ENCODE measurements around the gene SFSWAP.
"Not testable (repeated sequence)": the region's sequence is repeated elsewhere in the genome, so short reads cannot be mapped to it uniquely, and the experiment has no call there.

Gene SFSWAP

DNA sequence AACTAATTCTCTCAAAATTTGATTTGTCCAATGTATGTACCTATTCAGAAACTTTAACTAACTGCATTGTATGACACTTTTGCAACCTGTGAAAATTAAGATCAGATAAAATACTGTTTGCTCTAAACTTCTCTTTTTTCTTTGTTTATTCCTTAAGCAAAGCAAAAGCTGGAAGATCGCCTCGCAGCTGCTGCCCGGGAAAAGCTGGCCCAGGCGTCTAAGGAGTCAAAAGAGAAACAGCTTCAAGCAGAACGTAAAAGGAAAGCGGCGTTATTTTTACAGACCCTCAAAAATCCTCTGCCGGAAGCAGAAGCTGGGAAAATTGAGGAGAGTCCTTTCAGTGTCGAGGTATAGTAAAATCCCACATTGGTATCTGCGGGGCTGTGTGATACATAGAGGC is 55.1 kb downstream of the SFSWAP start:
- FAIRE-seq: no peak

DNA sequence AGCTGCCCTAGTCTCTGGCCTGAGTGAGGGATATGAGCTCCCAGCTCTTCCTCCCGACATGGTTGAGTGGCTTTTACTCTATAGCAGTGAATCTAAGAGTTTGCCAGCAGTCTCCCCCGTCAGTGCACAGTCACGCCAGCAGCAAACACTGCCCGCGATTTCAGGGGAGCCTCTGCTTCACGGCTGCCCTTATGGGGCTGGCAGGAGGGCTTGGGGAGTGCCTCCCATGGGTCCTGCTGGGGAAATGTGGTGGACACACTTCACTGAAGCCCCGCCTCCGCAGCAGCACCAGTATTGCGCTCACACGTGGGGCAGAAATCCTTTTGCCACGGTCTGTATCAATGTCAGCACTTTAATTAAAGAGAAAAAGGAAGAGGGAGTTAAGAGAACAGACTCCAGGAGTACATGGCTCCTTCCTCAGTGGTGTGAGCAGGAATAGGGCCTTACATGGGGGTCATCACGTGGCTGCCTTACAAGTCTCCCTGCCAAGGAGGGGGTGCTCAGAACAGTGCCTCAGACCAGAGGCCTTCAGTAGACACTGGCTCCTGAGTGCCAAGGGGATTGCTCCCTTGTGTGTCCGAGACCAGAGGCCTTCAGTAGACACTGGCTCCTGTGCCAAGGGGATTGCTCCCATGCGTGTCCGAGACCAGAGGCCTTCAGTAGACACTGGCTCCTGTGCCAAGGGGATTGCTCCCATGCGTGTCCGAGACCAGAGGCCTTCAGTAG is 55.7 kb downstream of the SFSWAP start:
- FAIRE-seq: no peak

DNA sequence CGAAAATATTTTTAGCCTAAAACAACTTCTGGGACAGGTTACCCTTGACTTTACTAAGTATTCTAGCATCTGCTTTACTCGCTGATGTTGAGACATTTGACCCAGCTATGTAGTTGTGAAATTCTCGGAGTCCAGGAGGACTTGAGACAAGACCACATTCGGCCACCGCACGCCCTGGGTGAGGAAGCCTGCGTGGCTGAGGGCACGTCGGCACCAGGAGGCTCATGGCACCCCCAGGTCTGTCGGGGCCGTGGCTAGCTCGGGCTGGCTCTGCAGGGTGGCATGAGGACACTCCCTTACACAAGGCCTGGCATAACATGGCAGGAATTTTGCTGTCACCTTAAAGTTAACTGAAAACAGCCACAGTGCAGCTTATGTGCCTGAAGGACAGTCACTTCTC is 59.2 kb downstream of the SFSWAP start:
- FAIRE-seq: no peak

DNA sequence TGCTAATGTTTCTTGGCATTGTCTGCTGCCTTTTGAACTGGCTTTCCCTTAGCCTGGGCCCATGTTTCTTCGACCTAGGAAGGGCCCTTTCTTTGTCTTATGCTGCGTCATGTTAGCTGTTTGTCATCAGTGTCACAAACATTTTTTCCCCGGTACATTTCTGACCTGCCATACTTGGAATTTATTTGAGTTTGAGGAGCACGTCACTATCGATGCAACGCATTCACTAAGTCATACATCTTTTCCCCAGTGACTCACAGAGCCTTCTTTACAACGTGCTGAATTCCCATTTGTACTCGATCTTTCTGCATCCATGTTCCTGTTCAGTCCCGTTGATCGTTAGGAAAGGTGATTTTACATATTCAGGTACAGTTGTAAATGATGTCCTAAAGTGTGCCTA is 61.1 kb downstream of the SFSWAP start:
- FAIRE-seq: no peak

DNA sequence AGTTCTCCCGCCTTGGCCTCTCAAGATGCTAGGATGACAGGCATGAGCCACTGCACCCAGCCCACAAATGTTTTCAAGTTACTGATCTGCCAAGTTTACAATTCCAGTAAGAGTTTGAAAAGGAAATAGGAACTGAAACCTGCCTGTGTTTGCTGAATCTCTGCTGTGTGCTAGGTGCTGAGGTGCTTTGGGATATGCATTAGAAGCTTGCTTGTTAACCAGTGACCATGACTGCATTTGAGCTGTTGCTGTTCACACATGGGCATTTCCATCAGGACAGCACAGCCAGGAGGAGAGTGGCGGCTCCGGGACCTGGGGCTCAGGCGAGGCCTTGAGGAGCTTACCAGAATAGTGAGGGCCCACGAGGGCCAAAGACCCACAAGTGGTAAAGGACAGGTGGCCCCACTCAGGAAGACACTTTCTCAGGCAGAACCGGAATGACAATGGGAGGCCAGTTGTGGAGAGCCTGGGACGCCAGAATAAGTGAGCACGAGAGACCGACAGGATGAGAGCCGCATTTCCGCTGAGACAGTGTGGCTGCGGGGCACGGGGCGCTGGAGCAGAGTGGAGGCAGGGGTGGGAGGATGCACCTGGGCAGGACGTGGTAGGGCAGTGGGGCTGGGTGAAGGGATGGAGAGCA is 62.8 kb downstream of the SFSWAP start:
- no peak for FAIRE-seq

DNA sequence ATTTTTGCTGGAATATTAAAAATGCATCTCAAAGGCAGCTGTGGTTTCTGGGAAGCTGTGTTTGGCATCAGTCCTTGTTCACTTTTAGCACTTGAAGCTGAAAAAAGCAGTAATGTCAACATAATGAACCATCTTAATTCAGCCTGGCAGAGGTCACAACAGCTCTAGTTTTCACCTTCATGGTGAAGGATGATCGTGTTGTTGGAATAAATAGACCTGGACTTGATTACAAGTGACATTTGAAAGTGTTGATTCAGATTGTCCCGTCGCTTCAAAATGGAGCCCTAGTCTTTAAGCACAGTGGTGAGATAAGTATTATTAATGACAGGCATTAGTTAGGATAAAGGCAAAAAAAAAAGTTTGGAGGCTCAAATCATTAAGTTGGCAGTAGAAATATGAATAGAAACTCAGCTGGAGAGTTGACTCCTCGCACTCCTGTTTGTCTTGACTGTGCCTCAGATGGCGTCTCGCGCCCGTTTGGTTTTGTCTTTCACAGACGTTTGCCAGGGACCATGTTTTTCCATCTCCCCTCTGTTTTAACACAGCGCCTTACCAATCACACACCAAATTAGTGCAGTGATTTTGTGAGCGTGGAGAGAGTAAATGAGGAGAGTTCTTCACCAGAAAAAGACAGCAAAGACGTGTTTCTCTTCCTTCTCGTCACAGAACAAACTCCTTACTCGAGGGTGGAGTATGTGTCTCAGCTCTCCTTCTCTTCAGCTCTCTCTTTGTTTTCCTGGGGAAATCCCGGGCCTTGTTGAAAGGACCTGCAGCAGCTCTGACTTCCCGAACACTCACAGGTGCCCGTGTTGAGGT is 63.9 kb downstream of the SFSWAP start:
- FAIRE-seq: no peak

DNA sequence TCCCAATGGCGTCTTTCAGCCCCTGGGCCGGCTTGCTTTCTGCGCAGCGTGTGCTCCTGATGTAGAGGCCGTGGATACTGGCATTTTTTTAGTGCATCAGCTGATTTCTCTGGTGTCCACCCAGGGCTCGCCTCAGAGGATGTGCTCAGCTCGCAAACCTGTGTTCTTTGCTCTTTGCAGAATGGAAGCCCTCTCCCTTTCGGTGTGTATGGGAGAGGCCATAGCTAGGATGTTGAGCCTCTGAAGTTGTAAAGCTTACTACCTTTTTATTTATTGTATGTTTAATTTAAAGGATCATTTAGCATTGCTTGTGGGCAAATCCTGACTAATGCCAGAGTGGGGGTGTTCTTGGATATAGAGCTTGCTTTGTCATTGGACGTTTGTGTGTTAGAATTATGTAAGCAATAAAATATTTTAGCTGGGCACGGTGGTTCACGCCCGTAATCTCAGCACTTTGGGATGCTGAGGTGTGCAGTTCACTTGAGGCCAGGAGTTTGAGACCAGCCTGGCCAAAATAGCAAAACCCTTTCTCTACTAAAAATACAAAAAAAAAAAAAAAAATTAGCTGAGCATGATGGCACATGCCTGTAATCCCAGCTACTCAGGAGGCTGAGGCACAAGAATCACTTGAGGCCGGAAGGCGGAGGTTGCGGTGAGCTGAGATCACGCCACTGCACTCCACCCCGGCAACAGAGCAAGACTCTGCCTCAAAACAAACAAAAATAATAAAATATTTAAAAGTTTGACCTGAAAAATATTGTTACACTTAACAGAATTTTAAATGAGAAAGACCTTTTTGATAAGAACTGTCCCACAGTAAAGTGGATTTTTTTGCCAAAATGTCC is 64.7 kb downstream of the SFSWAP start:
- no peak for FAIRE-seq

DNA sequence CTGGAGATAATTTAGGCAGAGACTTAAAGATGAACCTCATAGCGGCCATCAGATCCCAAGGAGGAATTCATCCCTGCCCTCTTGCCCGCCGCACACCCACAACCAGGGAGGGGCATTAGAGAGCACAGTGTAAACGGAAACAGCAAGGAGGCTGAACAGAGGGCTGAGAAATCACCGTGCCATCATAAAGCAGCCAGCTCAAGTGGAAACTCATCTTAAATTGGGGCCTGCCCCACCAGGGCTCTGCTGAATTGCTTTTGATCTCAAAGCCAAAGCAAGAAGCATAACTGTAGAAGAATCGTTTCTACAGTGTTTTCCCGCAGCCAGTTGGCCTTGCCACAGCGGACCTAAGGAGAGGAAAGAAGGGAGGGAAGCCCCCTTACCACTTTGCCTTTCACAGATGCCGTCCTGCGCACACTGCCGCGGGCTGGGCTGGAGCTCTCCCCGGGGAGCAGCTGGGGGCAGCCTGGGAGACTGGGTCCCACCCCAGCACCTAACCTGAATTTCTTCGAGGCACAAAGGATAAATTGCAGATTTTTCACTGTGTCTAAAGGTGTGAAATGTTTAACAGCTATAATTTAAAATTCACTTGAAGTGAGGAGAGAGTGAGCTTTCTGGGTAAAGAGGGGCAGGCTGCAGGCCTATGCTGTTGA is 65.5 kb downstream of the SFSWAP start:
- no peak for FAIRE-seq

DNA sequence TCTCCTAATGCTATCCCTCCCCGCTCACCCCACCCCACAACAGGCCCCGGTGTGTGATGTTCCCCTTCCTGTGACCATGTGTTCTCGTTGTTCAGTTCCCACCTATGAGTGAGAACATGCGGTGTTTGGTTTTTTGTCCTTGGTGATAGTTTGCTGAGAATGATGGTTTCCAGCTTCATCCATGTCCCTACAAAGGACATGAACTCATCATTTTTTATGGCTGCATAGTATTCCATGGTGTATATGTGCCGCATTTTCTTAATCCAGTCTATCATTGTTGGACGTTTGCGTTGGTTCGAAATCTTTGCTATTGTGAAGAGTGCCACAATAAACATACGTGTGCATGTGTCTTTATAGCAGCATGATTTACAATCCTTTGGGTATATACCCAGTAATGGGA is 66.4 kb downstream of the SFSWAP start:
- not testable (repeated sequence) for FAIRE-seq

DNA sequence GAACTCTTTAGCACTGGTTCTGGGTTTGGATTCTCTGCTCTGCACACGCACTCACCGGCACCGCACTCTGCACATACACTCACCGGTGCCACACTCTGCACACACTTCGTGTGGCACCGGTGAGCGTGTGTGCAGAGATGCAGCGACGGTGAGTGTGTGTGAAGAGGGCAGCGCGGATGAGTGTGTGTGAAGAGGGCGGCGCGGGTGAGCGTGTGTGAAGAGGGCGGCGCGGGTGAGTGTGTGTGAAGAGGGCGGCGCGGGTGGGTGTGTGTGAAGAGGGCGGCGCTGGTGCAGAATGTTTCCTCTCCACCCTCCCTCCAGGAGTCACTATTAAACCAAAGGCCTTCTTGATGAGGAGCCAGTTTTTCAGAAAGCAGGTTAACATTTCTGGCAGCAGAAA is 68.1 kb downstream of the SFSWAP start:
- no peak for FAIRE-seq

DNA sequence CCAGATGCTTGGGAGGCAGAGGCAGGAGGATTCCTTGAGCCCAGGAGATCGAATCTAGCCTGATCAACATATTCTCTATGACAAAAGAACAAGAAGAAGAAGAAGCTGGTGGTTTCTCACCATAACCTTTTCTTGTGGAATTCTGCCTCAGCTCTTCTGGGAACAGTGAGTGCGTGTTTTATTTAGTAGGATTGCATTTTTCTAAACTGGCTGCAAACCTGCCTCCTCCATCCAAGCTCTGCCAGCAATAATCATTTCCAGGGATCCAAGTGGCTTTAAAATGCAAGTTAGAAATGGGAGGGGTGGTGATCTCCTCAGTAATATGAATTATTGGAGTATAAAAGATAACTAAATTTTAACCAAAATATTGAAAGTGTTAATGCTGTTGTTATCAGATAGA is 71.2 kb downstream of the SFSWAP start:
- no peak for FAIRE-seq

DNA sequence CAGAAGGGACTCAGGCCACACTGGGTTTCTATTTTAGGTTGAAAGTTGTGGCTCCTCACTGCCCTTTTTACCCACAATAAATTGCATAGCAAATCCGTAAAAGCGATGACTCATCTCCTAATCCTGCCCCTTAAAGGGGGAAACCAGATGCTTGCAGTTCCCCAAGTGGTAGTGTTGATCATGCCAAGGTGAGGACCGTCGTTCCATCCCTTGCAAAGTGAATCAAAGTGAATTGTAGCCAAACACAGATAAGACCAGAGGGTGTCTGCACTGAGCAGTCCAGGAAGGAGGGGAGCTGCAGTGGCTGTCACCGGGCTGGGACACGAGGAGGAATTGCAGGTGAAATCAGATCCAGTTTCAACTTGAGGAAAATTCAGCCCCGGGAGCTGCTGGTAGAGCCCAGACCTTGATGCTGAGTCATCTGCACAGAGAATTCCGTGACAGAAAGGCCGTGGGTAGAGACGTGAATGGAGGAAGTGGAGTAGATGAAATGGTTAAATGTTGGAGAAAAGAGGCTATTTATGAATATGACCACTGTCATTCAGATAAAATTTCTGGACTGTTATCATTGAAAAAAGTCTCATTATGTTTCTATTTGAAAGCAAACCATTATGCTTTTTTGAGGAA is 73.1 kb downstream of the SFSWAP start:
- FAIRE-seq: peak; percentile 47

DNA sequence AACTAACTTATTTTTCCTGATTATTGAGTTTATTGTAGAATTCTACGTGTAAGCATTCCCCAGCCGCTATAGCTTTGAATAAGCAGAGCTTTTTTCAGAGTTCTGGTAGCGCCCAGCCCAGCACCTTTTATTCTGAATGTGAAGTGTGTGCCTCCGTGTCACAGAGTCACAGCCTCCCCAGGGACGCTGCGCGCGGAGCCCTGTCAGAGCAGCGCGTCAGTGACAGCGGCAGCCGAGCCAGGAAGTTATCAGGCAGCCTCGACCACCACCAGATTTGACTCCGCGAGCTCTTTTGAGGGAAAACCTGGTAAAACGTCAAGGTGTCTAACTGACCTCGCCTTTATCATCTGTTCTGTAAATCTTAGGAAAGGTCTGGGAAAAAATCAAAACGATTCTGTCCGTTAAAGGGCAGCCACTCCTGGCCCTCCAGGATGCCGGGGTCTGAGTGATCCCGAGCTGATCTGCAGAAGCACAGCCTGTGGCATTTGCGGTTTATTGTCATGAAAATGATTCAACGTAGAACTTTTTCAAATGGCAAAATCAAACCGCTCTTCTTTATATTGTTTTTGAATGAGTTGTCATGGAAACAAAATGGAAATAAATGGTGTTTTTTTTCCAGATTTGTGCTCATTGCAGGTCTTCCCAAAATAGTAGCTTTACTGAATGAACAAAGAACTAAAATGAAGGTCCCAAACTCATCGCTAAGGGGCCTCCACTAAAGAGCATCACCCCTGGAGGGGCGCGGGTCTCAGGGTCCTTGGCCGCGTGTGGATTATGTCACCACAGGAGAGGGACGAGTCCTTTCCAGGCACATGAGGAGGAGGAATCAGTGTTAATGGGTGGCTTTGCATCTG is 74.2 kb downstream of the SFSWAP start:
- FAIRE-seq: no peak

DNA sequence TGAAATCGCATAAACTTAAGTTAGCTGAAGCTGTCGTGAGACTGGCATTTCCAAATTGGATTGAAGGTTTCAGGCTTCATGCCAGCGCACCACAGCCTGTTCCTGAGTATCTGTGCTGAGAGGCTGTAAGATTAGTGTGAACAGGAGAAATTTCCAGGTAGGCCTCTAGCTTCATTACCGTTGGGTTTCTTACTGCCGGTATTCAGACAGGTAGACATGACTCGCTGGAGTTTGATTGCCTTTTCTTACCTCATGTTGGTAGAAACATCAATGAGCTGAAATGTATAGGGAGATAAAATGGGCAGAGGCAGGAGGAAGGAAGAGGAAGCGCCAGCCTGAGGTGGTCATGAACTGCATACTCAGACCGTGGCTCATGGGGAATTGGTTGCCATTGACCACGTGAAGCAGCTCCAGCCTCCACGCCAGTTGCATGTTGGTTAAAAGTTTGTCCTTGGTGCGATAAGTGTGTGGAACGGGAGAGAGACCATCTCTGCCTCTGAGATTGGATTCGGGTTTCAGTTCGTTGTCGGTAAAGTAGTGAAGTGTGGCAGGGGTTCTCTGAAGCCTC is 75.0 kb downstream of the SFSWAP start:
- no peak for FAIRE-seq

DNA sequence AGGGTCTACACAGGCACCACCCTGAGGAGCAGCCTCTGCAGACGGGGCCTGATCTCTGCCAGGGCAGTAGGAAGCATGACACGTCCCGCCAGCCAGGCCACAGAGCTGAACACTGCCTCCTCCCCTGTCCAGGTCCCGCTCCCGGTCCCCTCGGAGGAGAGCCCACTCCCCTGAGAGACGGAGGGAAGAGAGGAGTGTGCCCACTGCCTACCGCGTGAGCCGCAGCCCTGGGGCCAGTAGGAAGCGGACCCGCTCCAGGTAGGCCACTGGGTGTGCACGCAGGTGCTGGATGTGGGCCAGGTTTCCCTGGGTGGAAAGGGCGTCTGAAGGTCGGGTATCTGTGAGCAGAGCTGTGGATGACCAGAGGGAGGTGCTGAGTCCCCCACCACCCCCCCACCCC is 75.4 kb downstream of the SFSWAP start:
- FAIRE-seq: no peak

DNA sequence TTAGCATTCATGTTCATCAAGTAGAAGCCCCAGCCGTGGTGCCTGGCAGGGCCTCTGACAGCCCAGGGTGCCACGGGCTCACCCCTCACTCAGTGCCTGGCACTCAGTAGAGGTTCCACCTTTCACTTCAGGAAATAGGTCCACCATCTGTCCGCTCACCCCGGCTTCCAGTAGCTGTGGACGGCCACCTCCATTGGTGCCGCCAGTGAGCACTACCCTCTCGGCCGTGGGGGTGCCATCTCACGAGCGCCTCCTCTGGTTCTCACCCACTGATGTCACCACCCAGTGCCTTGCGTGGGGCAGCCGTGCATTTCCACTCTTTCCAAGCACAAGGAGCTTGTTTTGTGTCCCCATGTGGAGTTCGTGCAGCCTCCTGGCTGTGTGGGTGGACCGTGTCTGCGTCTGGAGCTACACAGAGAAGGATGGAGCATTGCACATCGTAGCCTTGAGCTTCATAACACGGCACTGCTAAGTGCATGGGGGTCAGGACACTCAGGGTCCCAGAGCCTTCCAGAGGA is 76.3 kb downstream of the SFSWAP start:
- FAIRE-seq: no peak

DNA sequence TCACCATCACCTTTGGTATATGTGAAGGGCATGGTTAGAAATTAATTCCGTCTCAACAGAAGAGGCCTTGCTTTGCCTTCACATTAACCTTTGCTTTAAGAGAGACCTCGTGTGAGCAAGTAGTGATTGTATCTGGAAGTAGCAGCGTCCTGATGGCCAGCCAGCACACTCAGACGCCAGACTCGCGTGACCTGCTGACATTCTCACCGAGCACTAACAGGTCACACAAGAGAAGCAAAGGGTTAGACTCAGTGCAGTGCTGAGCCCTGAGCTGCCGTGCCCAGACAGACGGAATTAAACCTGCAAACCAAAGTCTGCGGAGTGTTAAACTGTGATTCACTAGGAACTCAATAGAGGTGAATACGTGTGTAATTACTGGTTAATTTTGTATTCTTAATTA is 77.2 kb downstream of the SFSWAP start:
- no peak for FAIRE-seq

DNA sequence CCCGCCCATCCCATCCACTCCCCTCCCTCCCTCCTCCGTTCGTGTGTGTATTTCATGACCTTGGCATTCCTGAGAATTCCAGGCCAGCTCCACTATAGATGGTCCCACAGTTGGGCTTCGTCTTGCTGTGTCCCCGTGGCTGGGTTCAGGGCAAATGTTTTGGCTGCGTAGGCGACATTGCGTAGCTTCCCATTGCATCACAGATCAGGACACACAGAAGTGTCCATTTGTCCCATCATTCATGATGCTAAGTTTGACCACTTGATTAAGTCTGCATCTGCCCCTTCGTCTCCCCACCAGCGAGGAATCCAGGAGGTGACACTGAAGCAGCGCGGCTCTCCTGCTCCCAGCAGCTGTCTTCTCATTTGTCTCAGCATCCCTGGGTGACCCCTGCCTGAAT is 78.7 kb downstream of the SFSWAP start:
- no peak for FAIRE-seq

DNA sequence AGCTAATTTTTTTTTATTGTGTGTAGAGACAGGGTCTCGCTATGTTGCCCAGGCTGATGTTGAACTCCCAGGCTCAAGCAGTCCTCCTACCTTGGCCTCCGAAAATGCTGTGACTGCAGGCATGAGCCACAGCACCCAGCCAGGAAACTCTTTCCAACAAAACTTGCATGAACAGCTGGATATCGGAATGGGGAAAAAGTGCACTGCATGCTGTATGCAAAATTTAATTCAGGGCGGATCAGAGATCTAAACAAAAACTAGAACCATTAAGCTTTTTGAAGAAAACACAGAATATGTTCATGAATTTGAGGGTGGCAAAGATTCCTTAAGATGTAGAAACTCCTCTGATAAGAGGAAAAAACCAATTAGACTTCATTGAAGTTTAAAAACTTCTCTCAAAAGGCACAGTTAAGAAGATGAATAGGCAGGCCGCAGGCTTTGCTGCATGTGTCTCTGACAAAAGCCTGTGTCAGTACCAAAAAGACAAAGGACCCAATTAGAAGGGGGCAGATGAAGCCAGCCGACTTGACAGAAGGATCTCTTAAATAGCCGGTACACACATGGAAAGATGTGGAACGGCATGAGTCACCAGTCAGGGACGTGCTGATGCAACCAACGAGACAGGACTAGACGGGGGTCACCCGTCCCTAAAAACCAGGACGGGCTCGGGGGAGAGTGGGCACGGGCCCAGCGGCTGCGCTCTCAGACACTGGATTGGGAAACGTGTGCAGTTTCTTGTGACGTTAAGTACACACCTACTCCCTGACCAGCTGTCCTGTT is 82.5 kb downstream of the SFSWAP start:
- no peak for FAIRE-seq

DNA sequence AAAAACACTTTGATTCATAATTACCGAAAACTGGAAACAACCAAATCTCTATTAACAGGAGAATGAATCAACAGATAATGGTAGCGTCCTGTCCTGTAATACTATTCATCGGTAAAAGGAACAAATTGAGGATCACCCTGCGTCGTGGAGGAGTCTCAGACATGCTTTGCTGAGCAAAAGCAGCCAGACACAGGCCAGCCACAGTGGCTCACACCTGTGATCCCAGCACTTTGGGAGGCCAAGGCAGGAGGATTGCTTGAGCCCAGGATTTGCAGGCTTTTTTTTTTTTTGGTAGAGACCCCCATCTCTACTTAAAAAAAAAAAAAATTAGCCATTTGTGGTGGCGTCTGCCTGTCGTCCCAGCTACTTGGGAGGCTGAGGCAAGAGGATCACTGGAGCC is 83.2 kb downstream of the SFSWAP start:
- FAIRE-seq: no peak

All from A204.1 (cell line).